DOHH2 (cell line): ENCODE results near the gene ADCY5.

Experiments used
- H3F3A ChIP-seq: fragments of 200-600 bp; sonication (generic), shearing (Covaris generic); 2 replicates; pipeline ENCODE4 v1.6.0; 2016; ENCODE audit warnings: antibody characterized with exemption, mild to moderate bottlenecking; ENCODE audit not compliant: control insufficient read depth, insufficient read depth
- H3K27ac ChIP-seq: fragments of 200-600 bp; sonication (generic); 2 replicates; pipeline ENCODE4 v1.5.1; 2014; ENCODE audit warnings: low read depth, mild to moderate bottlenecking, low read length, moderate library complexity
- H3K27me3 ChIP-seq: fragments of 200-600 bp; sonication (generic); 2 replicates; pipeline ENCODE4 v1.6.1; 2014; ENCODE audit warnings: mild to moderate bottlenecking, low read length, mixed read lengths; ENCODE audit not compliant: control insufficient read depth
- H3K36me3 ChIP-seq: fragments of 200-600 bp; sonication (generic); 2 replicates; pipeline ENCODE4 v1.6.1; 2014; ENCODE audit warnings: mild to moderate bottlenecking, low read length, moderate library complexity, mixed read lengths; ENCODE audit not compliant: control insufficient read depth
- H3K4me1 ChIP-seq: fragments of 200-600 bp; sonication (generic); 2 replicates; pipeline ENCODE4 v1.6.1; 2014; ENCODE audit warnings: mild to moderate bottlenecking, low read length, mixed read lengths; ENCODE audit not compliant: control insufficient read depth
- H3K4me2 ChIP-seq: fragments of 200-600 bp; sonication (generic); 2 replicates; pipeline ENCODE4 v1.6.0; 2014; ENCODE audit warnings: mild to moderate bottlenecking, low read length, moderate library complexity
- H3K4me3 ChIP-seq: fragments of 200-600 bp; sonication (generic); 2 replicates; pipeline ENCODE4 v1.5.1; 2014; ENCODE audit warnings: mild to moderate bottlenecking, low read length, mixed read lengths
- H3K79me2 ChIP-seq: fragments of 200-600 bp; sonication (generic); 2 replicates; pipeline ENCODE4 v1.6.1; 2014; ENCODE audit warnings: mild to moderate bottlenecking, low read length, mixed read lengths; ENCODE audit not compliant: control insufficient read depth
- H3K9me2 ChIP-seq: fragments of 200-600 bp; sonication (generic); replicated peaks from 2 replicates; pipeline ENCODE4 v1.6.1; 2014; ENCODE audit warnings: mild to moderate bottlenecking, low read length, mixed read lengths; ENCODE audit not compliant: control insufficient read depth
- H3K9me3 ChIP-seq: fragments of 200-600 bp; sonication (generic); 2 replicates; pipeline ENCODE4 v1.6.1; 2014; ENCODE audit warnings: antibody characterized with exemption, low read length, mixed read lengths; ENCODE audit not compliant: control insufficient read depth, insufficient read depth
- H4K20me1 ChIP-seq: fragments of 200-600 bp; sonication (generic); 2 replicates; pipeline ENCODE4 v1.6.0; 2014; ENCODE audit warnings: low read depth, mild to moderate bottlenecking, antibody characterized with exemption, low read length, moderate library complexity; ENCODE audit not compliant: control insufficient read depth, insufficient read depth
- EZH2phosphoT487 ChIP-seq: fragments of 200-600 bp; sonication (generic); IDR thresholded peaks from 2 replicates; pipeline ENCODE4 v1.6.1; 2017; ENCODE audit warnings: borderline replicate concordance, mild to moderate bottlenecking, antibody characterized with exemption, low read length, moderate library complexity, mixed read lengths
- TF ChIP-seq, protein P1 (sequence below): fragments of 200-600 bp; sonication (generic); IDR thresholded peaks from one replicate; pipeline ENCODE4 v1.5.1; 2014; ENCODE audit warnings: antibody characterized with exemption, mild to moderate bottlenecking, low read depth, low read length; ENCODE audit not compliant: poor library complexity, severe bottlenecking

ADCY5 gene

GRCh38 chr3:123340336-123340735 lies 108.6 kb downstream of the ADCY5 start:
- no peaks in the 10 kb centered on the region for H3K9me2 ChIP-seq
- H4K20me1 ChIP-seq: no peaks in the 10 kb centered on the region
- no peak for TF ChIP-seq EZH2phosphoT487
- TF ChIP-seq, protein P1, sequence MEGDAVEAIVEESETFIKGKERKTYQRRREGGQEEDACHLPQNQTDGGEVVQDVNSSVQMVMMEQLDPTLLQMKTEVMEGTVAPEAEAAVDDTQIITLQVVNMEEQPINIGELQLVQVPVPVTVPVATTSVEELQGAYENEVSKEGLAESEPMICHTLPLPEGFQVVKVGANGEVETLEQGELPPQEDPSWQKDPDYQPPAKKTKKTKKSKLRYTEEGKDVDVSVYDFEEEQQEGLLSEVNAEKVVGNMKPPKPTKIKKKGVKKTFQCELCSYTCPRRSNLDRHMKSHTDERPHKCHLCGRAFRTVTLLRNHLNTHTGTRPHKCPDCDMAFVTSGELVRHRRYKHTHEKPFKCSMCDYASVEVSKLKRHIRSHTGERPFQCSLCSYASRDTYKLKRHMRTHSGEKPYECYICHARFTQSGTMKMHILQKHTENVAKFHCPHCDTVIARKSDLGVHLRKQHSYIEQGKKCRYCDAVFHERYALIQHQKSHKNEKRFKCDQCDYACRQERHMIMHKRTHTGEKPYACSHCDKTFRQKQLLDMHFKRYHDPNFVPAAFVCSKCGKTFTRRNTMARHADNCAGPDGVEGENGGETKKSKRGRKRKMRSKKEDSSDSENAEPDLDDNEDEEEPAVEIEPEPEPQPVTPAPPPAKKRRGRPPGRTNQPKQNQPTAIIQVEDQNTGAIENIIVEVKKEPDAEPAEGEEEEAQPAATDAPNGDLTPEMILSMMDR: no peak
- no peak overlapping the region for H3K27ac ChIP-seq
- H3K36me3 ChIP-seq: no peaks in the 10 kb centered on the region
- H3K4me3 ChIP-seq: no peak overlapping the region
- H3K4me1 ChIP-seq: 0 out of 2 replicates have a peak, but pooled peaks cover 4% of the 10 kb centered on the region
- no peaks in the 10 kb centered on the region for H3K9me3 ChIP-seq
- no peaks in the 10 kb centered on the region for H3F3A ChIP-seq
- H3K27me3 ChIP-seq: no peaks in the 10 kb centered on the region
- H3K79me2 ChIP-seq: no peaks in the 10 kb centered on the region
- H3K4me2 ChIP-seq: no peak overlapping the region

DNA sequence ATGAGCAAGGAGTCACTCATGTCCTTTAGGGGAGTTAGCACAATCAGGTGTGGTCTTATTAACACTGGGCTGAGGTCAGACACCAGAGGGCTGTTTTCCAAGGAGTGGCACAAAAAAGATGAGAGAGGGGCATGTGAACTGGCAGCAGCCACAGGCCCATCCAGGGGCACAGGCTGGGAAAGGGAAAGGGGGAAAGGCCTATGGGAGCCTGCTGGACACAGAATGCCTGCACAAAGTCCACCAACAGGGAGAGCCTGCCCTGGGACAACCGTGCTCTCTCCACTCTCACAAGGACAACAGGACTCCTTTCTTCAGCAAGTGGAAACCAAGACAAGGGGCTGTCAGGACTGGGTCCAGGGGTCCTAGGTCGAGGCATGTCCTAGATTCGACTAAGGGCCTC lies 109.6 kb downstream of the ADCY5 start:
- H3K4me1 ChIP-seq: 0 out of 2 replicates have a peak, but pooled peaks cover under 1% of the 10 kb centered on the region
- no peak overlapping the region for H3K4me2 ChIP-seq
- no peaks in the 10 kb centered on the region for H3K9me3 ChIP-seq
- TF ChIP-seq EZH2phosphoT487: no peak
- TF ChIP-seq, protein P1: no peak
- H3K36me3 ChIP-seq: no peaks in the 10 kb centered on the region
- H3K79me2 ChIP-seq: no peaks in the 10 kb centered on the region
- H3K27ac ChIP-seq: no peak overlapping the region
- H4K20me1 ChIP-seq: no peaks in the 10 kb centered on the region
- no peaks in the 10 kb centered on the region for H3F3A ChIP-seq
- no peak overlapping the region for H3K4me3 ChIP-seq
- no peaks in the 10 kb centered on the region for H3K27me3 ChIP-seq
- H3K9me2 ChIP-seq: no peaks in the 10 kb centered on the region

GRCh38 chr3:123338620-123339061 lies 110.2 kb downstream of the ADCY5 start:
- Histone ChIP-seq H3F3A (no peaks in the 10 kb centered on the region), H3K36me3 (no peaks in the 10 kb centered on the region), H3K9me2 (no peaks in the 10 kb centered on the region), H3K27ac (no peak overlapping the region), H3K4me3 (no peak overlapping the region), H3K4me1 (no peaks in the 10 kb centered on the region), H3K27me3 (no peaks in the 10 kb centered on the region), H4K20me1 (no peaks in the 10 kb centered on the region), H3K79me2 (no peaks in the 10 kb centered on the region), H3K4me2 (no peak overlapping the region), H3K9me3 (no peaks in the 10 kb centered on the region)
- TF ChIP-seq, protein P1: no peak
- TF ChIP-seq EZH2phosphoT487: no peak

DNA sequence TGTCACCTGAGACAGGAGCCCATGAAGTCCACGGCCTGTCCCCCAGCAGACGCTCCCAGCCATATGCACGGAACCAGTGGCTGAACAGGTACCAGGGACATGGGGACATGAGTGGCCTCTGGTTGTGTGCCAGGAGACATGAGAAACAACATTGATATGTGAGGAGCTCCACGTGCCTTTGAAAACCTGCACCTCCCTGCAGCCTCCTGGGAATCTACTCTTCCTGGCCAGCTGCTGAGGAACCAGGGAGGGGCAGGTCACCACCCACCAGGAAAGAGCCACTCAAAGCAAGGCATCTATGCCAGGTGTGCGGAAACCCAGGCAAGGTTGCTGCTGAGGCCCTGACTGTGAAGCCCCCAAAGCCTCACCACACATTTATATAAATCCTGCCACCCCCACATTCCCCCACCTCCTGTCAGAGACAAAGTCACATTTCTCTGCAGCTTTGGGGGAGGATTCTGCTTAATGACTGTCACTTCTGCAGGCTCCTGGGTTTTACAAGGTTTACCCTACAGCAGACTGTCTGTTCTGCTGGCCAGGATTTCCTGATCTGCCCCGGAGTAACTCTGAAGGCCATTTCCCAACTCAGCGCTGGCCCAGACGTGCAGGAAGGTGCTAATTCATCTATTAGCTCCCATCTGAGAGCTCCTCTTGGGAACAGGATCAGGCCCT lies 110.8 kb downstream of the ADCY5 start:
- Histone ChIP-seq H3K4me1 (no peaks in the 10 kb centered on the region), H3K9me3 (no peaks in the 10 kb centered on the region), H3K4me3 (no peak overlapping the region), H4K20me1 (no peaks in the 10 kb centered on the region), H3K9me2 (no peaks in the 10 kb centered on the region), H3K79me2 (no peaks in the 10 kb centered on the region), H3K27ac (no peak overlapping the region), H3K4me2 (no peak overlapping the region), H3K27me3 (no peaks in the 10 kb centered on the region), H3F3A (no peaks in the 10 kb centered on the region), H3K36me3 (no peaks in the 10 kb centered on the region)
- TF ChIP-seq, protein P1: no peak
- TF ChIP-seq EZH2phosphoT487: no peak
